ENCODE measurements around the gene KCNA5. TPM values are rescaled to one million over a fixed set of nuclear protein-coding genes. Genes with fewer than 3 reads are reported as not detected.

Gene KCNA5
- total RNA-seq, 1 experiment from 2014 or later = not detected

GRCh38 chr12:5044420-5045295 lies 979 bp downstream of the KCNA5 start:
- ATAC-seq (no peak), DNase-seq (ENCODE audit: low read depth, low spot score) (no peak)
- Histone ChIP-seq H3K36me3 (ENCODE audit: control insufficient read depth in 1 of 2, insufficient read depth in 2 of 2, low read length in 2 of 2) (no peaks in the 10 kb centered on the region), H3K4me3 (replicated peaks in 1 of 2; ENCODE audit: low read depth in 1 of 2, low read length in 2 of 2) (no peak overlapping the region), H3K4me2 (ENCODE audit: low read length) (no peak overlapping the region), H3K27ac (ENCODE audit: low read depth, low read length) (no peak overlapping the region), H3K9me2 (ENCODE audit: insufficient read depth) (no peaks in the 10 kb centered on the region), H3K9ac (ENCODE audit: low read length) (no peak overlapping the region), H3K27me3 (ENCODE audit: insufficient read depth, low read length) (peaks cover 63% of the 10 kb centered on the region), H3K79me2 (ENCODE audit: insufficient read depth, low read length) (no peaks in the 10 kb centered on the region), H3K4me1 (ENCODE audit: control insufficient read depth in 1 of 2, insufficient read depth in 2 of 2, low read length in 2 of 2) (no peaks in the 10 kb centered on the region), H4K20me1 (ENCODE audit: insufficient read depth) (no peaks in the 10 kb centered on the region), H3K9me3 (ENCODE audit: control insufficient read depth in 1 of 2, insufficient read depth in 1 of 2, low read depth in 1 of 2, low read length in 2 of 2) (no peaks in the 10 kb centered on the region), H2AFZ (ENCODE audit: low read depth, low read length, poor library complexity, severe bottlenecking) (no peak overlapping the region)
- ChIA-PET RAD21 (ENCODE audit: low non-redundant PET in 1 of 2, low total read pairs in 2 of 2, uncharacterized antibody in 2 of 2, unreplicated experiment in 2 of 2) (no interaction called here), POLR2A (no interaction called here), CTCF (no interaction called here)
- no TSS peak for BruUV-seq (replicated peaks)
- TF ChIP-seq JUND (IDR thresholded peaks at IDR 0.05) (no peak), EZH2phosphoT487 (IDR thresholded peaks at IDR 0.05; ENCODE audit: borderline replicate concordance) (no peak), TCF7L2 (IDR thresholded peaks at IDR 0.05; ENCODE audit: borderline replicate concordance, extremely low read depth, insufficient read depth, insufficient read length) (no peak), MAX (IDR thresholded peaks at IDR 0.05) (no peak), CTCF (IDR thresholded peaks at IDR 0.05 in 2 of 3, conservative IDR thresholded peaks at IDR 0.05 in 1 of 3; ENCODE audit: borderline replicate concordance in 1 of 3, insufficient read depth in 1 of 3, low read depth in 2 of 3, low read length in 2 of 3) (no peak), REST (IDR thresholded peaks at IDR 0.05; ENCODE audit: low read depth) (no peak)
- intact Hi-C loops (cut with micrococcal nuclease) = no loop called here

All from HCT116 (cell line).